WTC11 (cell line): ENCODE measurements around the gene ALDH16A1.

Experiments
- ATF1 ChIP-seq: sonication (generic); formaldehyde crosslinking; IDR thresholded peaks from 2 replicates; pipeline ENCODE4 v1.8.1; 2023; ENCODE audit warnings: mild to moderate bottlenecking, moderate library complexity, missing genetic modification reagents
- CTCF ChIP-seq: fragments of 200-600 bp; IDR thresholded peaks from 2 replicates; pipeline ENCODE4 v1.8.0; 2022; ENCODE audit warnings: antibody characterized with exemption
- ERG ChIP-seq: fragments of 250-450 bp; sonication (Bioruptor Pico); IDR thresholded peaks from 2 replicates; pipeline ENCODE4 v1.8.0; 2021; ENCODE audit warnings: mild to moderate bottlenecking
- ESRRA ChIP-seq: sonication (generic); formaldehyde crosslinking; IDR thresholded peaks from 2 replicates; pipeline ENCODE4 v1.8.1; 2022; ENCODE audit warnings: mild to moderate bottlenecking, missing genetic modification reagents, borderline replicate concordance
- JUN ChIP-seq: sonication (generic); formaldehyde crosslinking; IDR thresholded peaks from 2 replicates; pipeline ENCODE4 v1.8.0; 2023; ENCODE audit warnings: mild to moderate bottlenecking, missing genetic modification reagents
- MYBL2 ChIP-seq: sonication (generic); formaldehyde crosslinking; IDR thresholded peaks from 2 replicates; pipeline ENCODE4 v1.8.1; 2023; ENCODE audit warnings: mild to moderate bottlenecking, moderate library complexity, missing genetic modification reagents

GRCh38 chr19:49502866-49503581, 50.0 kb downstream of the ALDH16A1 start:
- TF ChIP-seq JUN (CRISPR knock-in tag) (no peak), ERG (CRISPR knock-in tag) (no peak), MYBL2 (CRISPR knock-in tag) (no peak), ATF1 (CRISPR knock-in tag) (no peak), CTCF (peak; percentile 29; the same call in 1 of the 2 replicates), ESRRA (no peak)
